Hematopoietic multipotent progenitor cell treated with erythropoietin and hydrocortisone succinate and interleukin-3 and kit ligand, for 6 days (in vitro differentiated cells): ENCODE measurements around the gene MYH6.
"Not testable (repeated sequence)": the region's sequence is repeated elsewhere in the genome, so short reads cannot be mapped to it uniquely, and the experiment has no call there.

Source experiments
- DNase-seq: peaks from one replicate; pipeline ENCODE4 v3.0.0-alpha.2; 2015

The MYH6 gene

DNA sequence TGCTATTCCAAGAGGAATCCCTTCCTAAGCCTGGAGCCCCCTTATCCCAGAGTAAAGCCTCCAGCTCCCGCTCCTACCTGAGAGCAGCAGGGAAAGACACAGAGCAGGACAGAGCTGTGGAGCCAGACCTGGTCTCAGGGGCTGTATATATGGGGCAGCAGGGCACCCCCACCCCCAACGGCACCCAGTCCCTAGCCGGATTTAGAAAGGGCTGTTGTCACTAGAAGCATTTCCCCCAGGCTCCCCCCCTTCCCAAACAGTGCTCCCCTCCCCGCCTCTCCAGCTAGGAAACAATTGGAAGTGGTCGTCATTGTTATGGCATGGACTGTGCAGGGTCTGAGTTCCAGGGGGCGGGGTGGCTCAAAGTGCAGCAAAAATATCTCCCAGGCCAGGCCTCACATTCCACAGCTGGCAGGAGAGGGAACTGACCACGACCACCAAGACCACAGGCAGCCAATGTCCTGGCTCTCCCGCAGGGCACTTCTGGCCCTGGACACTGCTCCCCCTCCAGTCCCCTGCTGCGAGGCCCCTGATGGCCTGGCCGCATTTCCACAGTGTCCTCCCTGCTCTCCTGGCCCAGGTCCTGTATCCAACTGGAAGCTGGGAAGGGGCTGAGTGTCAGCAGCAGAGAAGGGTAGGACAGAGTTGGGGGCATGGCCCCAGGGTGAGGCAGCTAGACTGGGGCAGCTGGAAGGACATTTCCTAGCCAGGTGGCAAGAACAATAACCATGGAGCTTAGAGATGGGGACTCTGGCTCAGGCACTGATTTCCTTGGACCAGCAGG, 27.7 kb upstream of the MYH6 start, which contains the start of gene MYH7:
Gene MYH7 (minus strand): TSS at position 118 of the 784 bp plus-strand sequence. CDS start 1,928 bp downstream, outside the sequence.
- DNase-seq = no peak

- DNase-seq = no peak
Observed at GRCh38 chr14:23434488-23435222, 26.6 kb upstream of the MYH6 start.

- no peak for DNase-seq
Observed at GRCh38 chr14:23433457-23433856, 25.4 kb upstream of the MYH6 start.

DNA sequence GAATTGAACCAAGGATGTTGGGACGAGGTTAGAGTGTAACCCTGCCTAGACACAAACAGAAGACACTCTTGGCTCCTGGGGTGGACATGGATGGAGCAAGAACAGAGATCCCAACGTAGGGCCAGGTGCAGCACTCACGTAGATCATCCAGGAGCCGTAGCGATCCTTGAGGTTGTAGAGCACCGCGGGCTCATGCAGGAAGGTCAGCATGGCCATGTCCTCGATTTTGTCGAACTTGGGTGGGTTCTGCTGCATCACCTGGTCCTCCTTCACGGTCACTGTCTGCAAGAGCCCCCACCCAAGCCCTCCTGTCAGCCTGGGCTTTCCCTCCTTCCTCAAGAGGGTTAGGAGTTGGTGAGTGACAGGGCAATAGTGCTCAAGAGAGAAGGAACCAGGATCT, 24.9 kb upstream of the MYH6 start:
- DNase-seq = no peak

- no peak for DNase-seq
Observed at GRCh38 chr14:23432102-23432925, 24.2 kb upstream of the MYH6 start.

GRCh38 chr14:23431486-23431885, 23.4 kb upstream of the MYH6 start:
- no peak for DNase-seq

DNA sequence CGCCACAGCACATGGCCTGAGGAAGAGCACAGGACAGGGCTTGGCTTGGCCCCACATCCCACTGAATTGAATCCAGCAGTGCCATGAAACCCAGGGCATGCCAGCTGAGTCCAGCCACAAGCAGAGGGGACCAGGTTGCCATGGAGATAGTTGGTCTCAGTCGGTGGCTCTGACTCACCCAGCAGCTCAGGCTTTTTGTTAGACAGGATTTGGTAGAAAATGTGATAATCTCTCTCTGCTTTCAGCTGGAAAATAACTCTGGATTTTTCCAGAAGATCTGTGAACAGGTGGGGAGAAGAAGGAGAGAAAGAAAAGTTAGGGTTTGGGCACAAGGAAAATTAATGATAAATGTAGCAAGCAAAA, 22.6 kb upstream of the MYH6 start:
- DNase-seq = no peak

- no peak for DNase-seq
Observed at GRCh38 chr14:23430016-23430722, 22.1 kb upstream of the MYH6 start.

- no peak for DNase-seq
Observed at GRCh38 chr14:23428686-23429495, 20.8 kb upstream of the MYH6 start.

- DNase-seq = not testable (repeated sequence)
Observed at GRCh38 chr14:23425798-23426197, 17.7 kb upstream of the MYH6 start.

GRCh38 chr14:23425169-23425568, 17.1 kb upstream of the MYH6 start:
- no peak for DNase-seq

- DNase-seq = no peak
Observed at GRCh38 chr14:23423657-23424056, 15.6 kb upstream of the MYH6 start.

DNA sequence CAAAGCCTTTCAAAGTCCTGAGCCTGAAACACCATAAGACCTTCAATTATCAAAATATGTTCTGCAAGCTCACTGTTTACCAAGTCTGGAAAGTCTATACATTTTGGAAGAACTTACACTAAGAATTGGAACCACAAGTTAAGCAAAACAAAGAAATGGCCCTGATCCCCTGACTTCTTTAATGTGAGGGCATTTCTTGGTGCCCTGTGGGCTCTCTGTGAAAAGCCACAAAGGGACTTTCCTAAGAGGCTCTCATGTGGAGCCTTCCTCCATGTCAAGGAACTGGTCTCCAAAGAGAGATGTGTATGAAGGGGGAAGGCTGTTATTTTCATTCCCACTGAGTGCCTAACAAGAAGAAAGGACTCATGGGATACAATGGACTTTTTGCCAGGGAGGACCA, 13.5 kb upstream of the MYH6 start:
- DNase-seq = no peak

DNA sequence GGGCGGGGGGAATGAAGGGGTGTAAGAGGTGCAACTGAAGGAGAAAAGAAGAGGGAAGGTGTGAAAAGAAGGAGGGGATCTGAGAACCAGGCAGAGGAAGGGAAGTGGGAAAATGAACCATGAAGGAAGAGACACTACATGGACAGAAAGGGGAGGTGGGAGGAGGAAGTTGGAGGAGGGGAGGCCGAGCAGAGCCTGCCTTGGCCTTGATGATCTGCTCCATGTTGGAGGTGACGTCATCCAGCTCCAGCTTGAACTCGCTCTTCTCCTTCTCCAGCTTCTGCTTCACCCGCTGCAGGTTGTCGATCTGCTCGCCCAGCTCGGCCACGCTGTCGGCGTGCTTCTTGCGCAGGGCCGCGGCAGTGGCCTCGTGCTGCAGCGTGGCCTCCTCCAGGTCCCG, 11.6 kb upstream of the MYH6 start:
- not testable (repeated sequence) for DNase-seq

DNA sequence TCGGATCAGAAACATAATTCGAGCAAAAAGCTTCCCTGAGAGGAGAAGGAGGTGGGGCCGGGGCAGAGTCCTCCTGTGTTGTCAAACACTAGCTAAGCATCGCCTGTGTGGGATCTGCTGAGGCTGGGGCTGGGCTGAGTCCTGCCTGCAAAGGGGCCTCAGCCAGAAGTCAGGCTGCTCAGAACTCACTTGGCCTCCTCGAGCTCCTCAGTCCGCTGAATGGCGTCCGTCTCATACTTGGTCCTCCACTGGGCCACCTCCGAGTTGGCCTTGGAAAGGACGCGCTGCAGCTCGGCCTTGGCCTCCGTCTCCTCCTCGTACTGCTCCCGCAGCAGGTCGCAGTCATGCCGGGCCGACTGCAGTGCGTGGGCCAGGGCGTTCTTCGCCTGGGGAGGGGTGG, 9.9 kb upstream of the MYH6 start:
- no peak for DNase-seq

DNA sequence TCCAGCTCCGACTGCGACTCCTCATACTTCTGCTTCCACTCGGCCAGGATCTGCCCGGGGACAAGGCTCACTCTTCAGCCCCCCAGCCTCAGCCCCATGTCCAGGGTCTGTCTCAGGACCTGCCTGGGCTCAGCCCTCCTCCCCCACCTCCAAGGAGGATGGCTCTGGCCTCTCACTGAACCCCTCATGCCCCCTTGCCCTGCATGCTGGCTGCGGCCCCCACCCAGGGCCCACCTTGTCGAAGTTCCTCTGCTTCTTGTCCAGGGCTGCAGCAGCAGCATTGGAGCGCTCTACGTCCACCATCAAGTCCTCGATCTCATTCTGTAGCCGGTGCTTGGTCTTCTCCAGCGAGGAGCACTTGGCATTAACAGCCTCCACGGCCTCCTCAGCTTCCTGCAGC, 9.2 kb upstream of the MYH6 start:
- DNase-seq = not testable (repeated sequence)

GRCh38 chr14:23416801-23417200, 8.7 kb upstream of the MYH6 start:
- no peak for DNase-seq

DNA sequence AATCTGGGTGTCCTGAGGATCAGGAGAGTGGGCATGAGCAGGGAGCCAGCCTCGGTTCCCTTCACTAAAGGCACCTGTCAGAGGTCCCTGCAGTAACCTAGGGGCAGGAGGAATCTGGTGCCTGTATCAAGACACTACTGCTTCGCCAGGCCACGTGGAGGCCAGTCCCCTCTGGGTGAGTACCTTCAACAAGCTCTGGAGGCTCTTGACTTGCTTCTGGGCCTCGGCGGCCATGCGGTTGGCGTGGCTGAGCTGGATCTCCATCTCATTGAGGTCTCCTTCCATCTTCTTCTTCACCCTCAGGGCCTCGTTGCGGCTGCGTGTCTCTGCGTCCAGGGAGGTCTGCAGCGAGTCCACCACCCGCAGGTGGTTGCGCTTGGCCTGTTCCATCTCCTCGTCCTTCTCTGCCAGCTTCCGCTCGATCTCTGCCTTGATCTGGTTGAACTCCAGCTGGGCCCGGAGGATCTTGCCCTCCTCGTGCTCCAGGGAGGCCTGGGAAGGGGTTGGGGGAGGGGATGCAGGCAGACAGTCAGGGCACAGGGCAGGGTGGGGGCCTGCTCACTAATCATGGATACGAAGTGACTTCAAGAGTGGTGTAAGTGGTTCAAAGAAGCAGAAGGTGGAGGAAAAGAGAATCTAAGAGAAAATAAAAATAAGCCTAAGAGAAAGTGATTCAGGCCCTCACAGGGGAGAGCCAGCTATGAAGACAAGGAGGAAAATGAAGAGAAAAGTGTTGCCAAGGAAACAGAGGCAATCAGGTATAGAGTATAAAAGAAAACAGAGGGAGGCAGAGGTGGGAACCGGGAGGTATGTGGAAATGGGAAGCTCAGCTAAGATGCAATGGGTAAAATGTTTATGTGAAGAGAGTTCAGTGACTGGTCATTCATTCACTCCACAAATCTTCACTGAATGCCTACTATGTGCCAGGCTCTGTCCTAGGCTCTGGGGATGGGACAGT, 8.0 kb upstream of the MYH6 start:
- no peak for DNase-seq

DNA sequence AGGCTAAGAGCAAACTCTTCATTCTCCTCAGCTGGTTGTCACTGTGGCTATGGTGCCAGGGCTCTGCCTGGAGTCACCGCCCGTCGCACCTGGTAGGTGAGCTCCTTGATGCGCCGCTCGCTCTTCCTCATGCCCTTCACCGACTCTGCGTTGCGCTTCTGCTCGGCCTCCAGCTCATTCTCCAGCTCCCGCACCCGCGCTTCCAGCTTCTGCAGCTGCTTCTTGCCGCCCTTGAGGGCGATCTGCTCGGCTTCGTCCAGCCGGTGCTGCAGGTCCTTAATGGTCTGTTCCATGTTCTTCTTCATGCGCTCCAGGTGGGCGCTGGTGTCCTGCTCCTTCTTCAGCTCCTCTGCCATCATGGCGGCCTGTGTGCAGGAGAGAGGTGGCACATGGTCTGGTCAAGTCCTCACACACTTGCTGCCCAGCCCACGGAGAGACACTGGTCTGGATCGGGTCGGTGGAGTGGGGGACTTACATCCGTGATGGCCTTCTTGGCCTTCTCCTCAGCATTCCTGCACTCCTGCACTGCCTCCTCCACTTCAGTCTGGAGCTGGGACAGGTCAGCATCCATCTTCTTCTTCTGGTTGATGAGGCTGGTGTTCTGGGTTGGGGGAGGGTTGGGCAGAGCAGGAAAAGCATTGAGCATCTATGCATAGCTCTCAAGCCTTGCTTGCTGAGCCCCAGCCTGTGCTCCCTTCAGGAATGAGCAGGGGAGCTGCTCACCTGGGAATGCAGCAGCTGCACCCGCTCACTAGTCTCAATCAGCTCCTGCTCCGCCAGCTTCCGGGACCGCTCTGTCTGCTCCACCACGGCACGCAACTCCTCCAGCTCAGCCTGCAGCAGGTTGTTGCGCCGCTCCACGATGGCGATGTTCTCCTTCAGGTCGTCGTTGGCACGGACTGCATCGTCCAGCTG, 7.1 kb upstream of the MYH6 start:
- DNase-seq = no peak

DNA sequence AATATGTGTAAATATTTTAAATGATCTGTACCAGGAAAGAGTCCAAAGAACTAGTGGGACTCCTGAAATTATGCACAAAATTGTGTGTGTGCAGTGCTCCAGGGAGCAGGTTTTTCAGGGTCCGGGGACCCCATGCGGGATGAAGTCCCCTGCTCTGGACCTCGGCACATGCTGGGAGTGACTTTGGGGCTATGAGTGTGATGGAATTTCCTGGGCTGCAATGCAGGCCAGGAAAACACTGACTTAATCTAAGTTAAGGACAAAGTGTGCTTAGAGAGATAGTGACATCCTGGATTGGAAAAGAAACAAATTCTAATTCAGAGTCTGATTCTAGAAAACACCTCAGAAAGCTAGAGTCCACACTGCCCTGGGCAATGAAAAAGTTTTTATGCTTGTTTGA, 6.2 kb upstream of the MYH6 start:
- DNase-seq = no peak
